GM12878 (cell line): Measurements from ENCODE around the gene HMBS. TPM values are rescaled to one million over a fixed set of nuclear protein-coding genes. Genes with fewer than 3 reads are reported as not detected.

Experiments used
- BACH1 ChIP-seq: fragments of 450-650 bp; IDR thresholded peaks from 2 replicates; pipeline ENCODE4 v1.6.1; 2017; ENCODE audit warnings: mild to moderate bottlenecking, borderline replicate concordance
- CHD2 ChIP-seq: IDR thresholded peaks from 2 replicates; pipeline ENCODE4 v1.6.1; 2011; ENCODE audit warnings: low read depth, low read length, improper control_type of control experiment, borderline replicate concordance
- MTA3 ChIP-seq: IDR thresholded peaks from 2 replicates; pipeline ENCODE4 v1.6.1; 2012; ENCODE audit warnings: low read length, inconsistent platforms, borderline replicate concordance
- REST ChIP-seq: IDR thresholded peaks from 2 replicates; pipeline ENCODE4 v1.6.1; 2012; ENCODE audit warnings: mild to moderate bottlenecking, low read depth, low read length
- ZBED1 ChIP-seq: IDR thresholded peaks from 2 replicates; pipeline ENCODE4 v1.6.1; 2016; ENCODE audit warnings: borderline replicate concordance
- ZNF687 ChIP-seq: fragments of 450-650 bp; IDR thresholded peaks from 2 replicates; pipeline ENCODE4 v1.6.1; 2017; ENCODE audit warnings: mild to moderate bottlenecking, moderate library complexity
- polyA plus RNA-seq, 11 experiments: library from polyadenylated mRNA; depleted of rRNA in 4 of 11; unstranded in 6 of 11; stranded (reverse) in 5 of 11; fragments of >200 nt; fragmentation: Nextera tagmentation in 4 of 11; fragmentation: Illumina TruSeq in 1 of 11; extraction: Ambion mirVana in 4 of 11; extraction: Trizol in 1 of 11; gene quantifications; 1 replicate in 1 of 11; 2 replicates in 10 of 11; pipeline versions ENCODE4 v1.2.1 to v1.2.3, GENCODE V29; 2011 to 2016; ENCODE audit warnings: inconsistent platforms in 2 of 11, missing spikeins in 2 of 11, low read depth in 1 of 11
- total RNA-seq, 4 experiments: library from RNA; depleted of rRNA in 3 of 4; stranded (reverse); fragments of >200 nt in 3 of 4; fragmentation: Illumina TruSeq in 1 of 4; extraction: Trizol in 1 of 4; gene quantifications; 2 replicates each; pipeline versions ENCODE4 v1.2.1 to v1.2.3, GENCODE V29; 2013 to 2021

HMBS gene
- total and polyA plus RNA-seq, 10 of the 15 experiments (the other 5 are each of a cell fraction or from before 2014, with no cell fraction given): 17.7 to 96.7 (median 49.7) TPM

- TF ChIP-seq ZNF687 (no peak), CHD2 (no peak), ZBED1 (no peak), BACH1 (no peak; the same call in 1 of the 2 replicates), REST (no peak), MTA3 (0 out of 2 replicates have a peak, but pooled peaks have one; percentile 67)
Measured at GRCh38 chr11:119092880-119093842, 8.5 kb downstream of the HMBS start (continued).
